SU-DHL-6 (cell line): ENCODE results near the gene CST8.

Source experiments
- CTCF ChIP-seq: fragments of 200-600 bp; sonication (generic); IDR thresholded peaks from one replicate; pipeline ENCODE4 v1.5.1; 2017; ENCODE audit warnings: antibody characterized with exemption, mild to moderate bottlenecking, low read length, moderate library complexity; ENCODE audit not compliant: insufficient read depth, poor library complexity, severe bottlenecking
- EZH2phosphoT487 ChIP-seq: fragments of 200-600 bp; sonication (generic), shearing (Covaris generic); conservative IDR thresholded peaks from 2 replicates; pipeline ENCODE4 v1.6.1; 2018; ENCODE audit warnings: mild to moderate bottlenecking, antibody characterized with exemption, low read length, moderate library complexity, mixed read lengths

GRCh38 chr20:23444859-23445258 is 46.1 kb upstream of the CST8 start:
- TF ChIP-seq CTCF = no peak
- TF ChIP-seq EZH2phosphoT487 = no peak
